H7 (cell line): ENCODE measurements around the gene DMXL2. TPM values are rescaled to one million over a fixed set of nuclear protein-coding genes. Genes with fewer than 3 reads are reported as not detected.
"Not testable (repeated sequence)": the region's sequence is repeated elsewhere in the genome, so short reads cannot be mapped to it uniquely, and the experiment has no call there.

ENCODE experiments used
- DNase-seq: peaks from one replicate; pipeline ENCODE4 v3.0.0; 2012
- H3K27me3 ChIP-seq: 2 replicates; pipeline ENCODE4 v1.6.0; 2011; ENCODE audit warnings: mild to moderate bottlenecking, low read length; ENCODE audit not compliant: control insufficient read depth, insufficient read depth
- H3K36me3 ChIP-seq: replicated peaks from 2 replicates; pipeline ENCODE4 v1.5.1; 2011; ENCODE audit warnings: low read length; ENCODE audit not compliant: control insufficient read depth, insufficient read depth
- H3K4me3 ChIP-seq: 2 replicates; pipeline ENCODE4 v1.5.1; 2011; ENCODE audit warnings: low read depth, mild to moderate bottlenecking, control low read depth, low read length, moderate library complexity; ENCODE audit not compliant: insufficient read depth
- total RNA-seq: library from RNA; depleted of rRNA; stranded (reverse); fragments of >200 nt; shearing (Covaris generic); gene quantifications from 2 replicates; pipeline ENCODE4 v1.2.3, GENCODE V29; 2014

DMXL2 gene
- total RNA-seq, 1 experiment from 2014 or later = 17.1 TPM

DNA sequence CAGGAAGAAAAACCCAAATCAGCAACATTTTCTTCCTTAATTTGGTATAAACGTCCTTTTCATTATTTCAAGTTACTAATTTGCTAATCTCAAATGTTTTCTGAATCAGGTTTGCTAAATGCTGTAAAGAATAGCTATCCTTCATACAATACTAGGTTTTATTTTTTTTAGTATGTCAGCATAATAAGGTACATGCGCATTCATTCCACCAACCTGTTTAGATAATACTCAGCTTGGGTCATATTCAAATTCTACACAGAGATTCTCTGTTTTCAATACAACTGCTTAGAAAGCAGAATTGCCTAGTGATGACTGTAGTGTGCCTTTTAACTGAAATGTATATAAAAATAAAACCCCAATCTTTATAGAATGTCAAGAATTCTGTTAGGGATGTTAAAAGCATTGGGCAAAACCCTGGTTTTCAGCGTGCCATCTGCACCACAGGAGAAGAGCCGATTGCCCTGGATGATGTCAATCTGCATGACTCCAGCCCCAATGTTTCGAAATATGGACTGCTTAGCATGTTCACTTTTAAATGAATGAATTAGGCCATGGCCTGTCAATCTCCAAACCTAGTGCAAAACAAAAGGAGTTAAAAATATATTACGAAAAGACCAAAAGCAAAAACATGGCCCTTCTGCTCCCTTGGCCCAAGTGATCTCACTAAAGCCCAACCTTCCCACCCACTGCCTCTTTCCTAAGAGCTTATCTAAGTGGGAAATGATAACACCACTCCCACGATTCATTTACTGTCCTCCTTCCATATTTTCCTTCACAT, 173.8 kb downstream of the DMXL2 start:
- no peaks in the 10 kb centered on the region for H3K36me3 ChIP-seq
- no peak overlapping the region for H3K4me3 ChIP-seq
- DNase-seq = no peak
- H3K27me3 ChIP-seq = no peaks in the 10 kb centered on the region

- no peaks in the 10 kb centered on the region for H3K27me3 ChIP-seq
- H3K36me3 ChIP-seq = no peaks in the 10 kb centered on the region
- H3K4me3 ChIP-seq = no peak overlapping the region
- no peak for DNase-seq
These were observed 174.5 kb downstream of the DMXL2 start for GRCh38 chr15:51447855-51448621.

DNA sequence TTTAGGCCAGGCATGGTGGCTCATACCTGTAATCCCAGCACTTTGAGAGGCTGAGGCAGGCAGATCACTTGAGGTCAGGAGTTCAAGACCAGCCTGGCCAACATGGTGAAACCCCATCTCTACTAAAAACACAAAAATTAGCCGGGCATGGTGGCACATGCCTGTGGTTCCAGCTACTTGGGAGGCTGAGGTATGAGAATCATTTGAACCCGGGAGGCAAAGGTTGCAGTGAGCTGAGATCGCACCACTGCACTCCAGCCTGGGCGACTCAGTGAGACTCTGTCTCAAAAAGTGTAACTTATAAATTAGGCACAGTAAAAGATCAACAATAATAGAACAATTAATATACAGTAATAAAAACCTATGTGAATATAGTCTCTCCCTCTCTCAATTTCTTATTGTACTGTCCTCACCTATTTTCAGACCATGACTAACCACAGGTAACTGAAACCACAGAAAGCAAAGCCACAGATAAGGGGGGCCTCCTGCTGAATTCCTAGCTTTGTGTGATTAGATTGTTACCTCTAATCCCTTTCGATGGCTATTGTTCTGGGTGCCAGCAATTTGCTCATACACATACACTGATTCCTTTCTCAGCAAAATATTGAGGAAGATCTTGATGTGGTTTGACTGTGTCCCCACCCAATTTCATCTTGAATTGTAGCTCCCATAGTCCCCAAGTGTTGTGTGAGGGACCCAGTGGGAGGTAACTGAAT, 176.4 kb downstream of the DMXL2 start:
- H3K27me3 ChIP-seq, H3K4me3 ChIP-seq, H3K36me3 ChIP-seq, DNase-seq: not testable (repeated sequence)

- DNase-seq = no peak
- Histone ChIP-seq H3K27me3 (no peaks in the 10 kb centered on the region), H3K4me3 (no peak overlapping the region), H3K36me3 (no peaks in the 10 kb centered on the region)
These were observed 177.8 kb downstream of the DMXL2 start for GRCh38 chr15:51444807-51445206.

DNA sequence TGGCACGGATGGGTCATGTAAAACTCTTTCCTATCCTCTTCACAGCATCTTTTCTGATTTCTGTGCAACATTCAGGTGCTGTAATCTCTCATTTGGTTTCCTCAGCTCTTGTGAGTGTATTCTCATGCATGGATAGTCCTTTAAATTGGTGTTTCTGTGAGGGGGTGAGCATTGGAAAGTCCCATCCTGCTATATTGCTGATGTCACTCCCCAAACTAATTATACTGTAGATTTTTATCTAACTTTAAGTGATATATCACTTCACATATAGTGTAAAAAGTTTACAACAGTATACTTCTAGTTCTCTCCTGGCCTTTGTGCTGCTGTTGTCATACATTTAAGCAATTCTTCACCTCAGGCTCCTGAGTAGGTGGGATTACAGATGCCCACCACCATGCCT, 178.5 kb downstream of the DMXL2 start:
- Histone ChIP-seq H3K4me3 (no peak overlapping the region), H3K36me3 (no peaks in the 10 kb centered on the region), H3K27me3 (no peaks in the 10 kb centered on the region)
- DNase-seq = no peak

- H3K27me3 ChIP-seq = no peaks in the 10 kb centered on the region
- H3K4me3 ChIP-seq = no peak overlapping the region
- DNase-seq = no peak
- H3K36me3 ChIP-seq = no peaks in the 10 kb centered on the region
These were observed 179.2 kb downstream of the DMXL2 start for GRCh38 chr15:51443282-51443914.

- Histone ChIP-seq H3K27me3 (no peaks in the 10 kb centered on the region), H3K4me3 (no peak overlapping the region), H3K36me3 (no peaks in the 10 kb centered on the region)
- DNase-seq = no peak
These were observed 184.0 kb downstream of the DMXL2 start for GRCh38 chr15:51438526-51438925.

DNA sequence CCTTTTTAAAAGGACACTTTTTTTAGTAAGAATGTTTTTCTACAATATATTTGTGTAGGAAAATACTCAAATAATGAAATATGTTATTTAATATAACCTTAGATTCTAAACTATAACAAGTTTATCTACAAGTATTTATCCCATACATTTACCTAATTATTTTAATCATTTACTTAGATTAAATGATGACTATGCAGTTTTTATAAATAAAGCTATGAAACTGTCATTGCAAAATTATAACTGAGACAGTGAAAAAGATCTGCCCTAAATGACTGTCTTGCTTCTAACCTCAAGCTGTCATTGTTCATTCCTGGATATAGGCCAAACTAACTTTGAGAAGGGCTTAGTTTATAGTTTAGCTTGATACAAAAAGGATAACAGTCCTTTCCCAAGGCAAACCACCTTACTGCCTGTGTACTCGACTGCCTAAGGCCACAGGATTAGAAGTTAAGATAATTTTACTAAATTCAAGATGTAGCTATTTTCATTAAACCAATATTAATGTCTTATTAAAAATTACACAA, 197.0 kb downstream of the DMXL2 start:
- Histone ChIP-seq H3K36me3 (no peaks in the 10 kb centered on the region), H3K27me3 (no peaks in the 10 kb centered on the region), H3K4me3 (no peak overlapping the region)
- no peak for DNase-seq

GRCh38 chr15:51424780-51425179, 197.8 kb downstream of the DMXL2 start:
- no peak overlapping the region for H3K4me3 ChIP-seq
- no peak for DNase-seq
- H3K36me3 ChIP-seq = no peaks in the 10 kb centered on the region
- no peaks in the 10 kb centered on the region for H3K27me3 ChIP-seq

DNA sequence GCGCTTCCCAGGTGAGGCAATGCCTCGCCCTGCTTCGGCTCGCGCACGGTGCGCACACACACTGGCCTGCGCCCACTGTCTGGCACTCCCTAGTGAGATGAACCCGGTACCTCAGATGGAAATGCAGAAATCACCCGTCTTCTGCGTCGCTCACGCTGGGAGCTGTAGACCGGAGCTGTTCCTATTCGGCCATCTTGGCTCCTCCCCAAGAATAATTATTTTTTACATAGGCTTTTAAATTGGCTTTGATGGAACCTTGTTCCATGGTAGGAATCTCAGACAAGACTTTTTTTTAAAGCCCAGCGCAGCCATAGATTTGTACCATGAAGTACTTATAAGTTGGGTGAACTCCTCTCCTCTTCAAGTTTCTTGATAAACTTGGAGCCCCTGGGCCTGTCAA, 199.5 kb downstream of the DMXL2 start:
- not testable (repeated sequence) for H3K36me3 ChIP-seq, H3K27me3 ChIP-seq, DNase-seq, H3K4me3 ChIP-seq

GRCh38 chr15:51416129-51416528, 206.4 kb downstream of the DMXL2 start:
- no peaks in the 10 kb centered on the region for H3K27me3 ChIP-seq
- no peaks in the 10 kb centered on the region for H3K36me3 ChIP-seq
- no peak overlapping the region for H3K4me3 ChIP-seq
- no peak for DNase-seq

DNA sequence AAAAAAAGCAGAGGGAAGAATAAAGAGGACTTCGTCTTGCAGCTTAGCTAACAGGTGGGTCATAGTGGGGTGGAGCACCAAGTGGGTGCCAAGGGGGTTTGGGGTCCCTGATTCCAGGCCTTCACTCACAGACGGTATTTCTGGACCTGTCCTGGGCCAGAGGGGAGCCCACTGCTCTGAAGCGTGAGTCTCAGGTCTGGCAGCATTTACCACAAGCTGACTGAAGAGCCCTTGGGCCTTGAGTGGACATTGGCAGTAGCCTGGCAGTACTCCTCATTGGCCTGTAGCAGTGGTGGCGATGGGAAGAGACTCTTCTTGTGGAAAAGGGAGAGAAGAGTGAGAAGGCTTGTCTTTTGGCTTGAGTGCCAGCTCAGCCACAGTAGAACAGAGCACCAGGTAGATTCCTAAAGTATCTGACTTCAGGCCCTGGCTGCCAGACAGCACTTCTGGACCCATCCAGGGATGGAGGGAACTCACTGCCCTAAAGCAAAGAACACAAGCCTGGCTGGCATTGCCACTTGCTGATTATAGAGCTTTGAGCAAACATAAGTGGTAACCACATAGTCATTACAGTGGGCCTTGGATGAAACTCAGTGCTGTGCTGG, 208.2 kb downstream of the DMXL2 start:
- Histone ChIP-seq H3K36me3 (no peaks in the 10 kb centered on the region), H3K4me3 (no peak overlapping the region), H3K27me3 (no peaks in the 10 kb centered on the region)
- DNase-seq = no peak

GRCh38 chr15:51405693-51406523, 216.7 kb downstream of the DMXL2 start:
- Histone ChIP-seq H3K27me3 (no peaks in the 10 kb centered on the region), H3K4me3 (no peak overlapping the region), H3K36me3 (no peaks in the 10 kb centered on the region)
- DNase-seq = no peak
